ENCODE measurements around the gene NOL8.

Gene NOL8

GRCh38 chr9:92345582-92345981 lies 20.4 kb upstream of the NOL8 start:
- ChIA-PET POLR2A (no interaction called here), CTCF (no interaction called here)
- H3K9me3 ChIP-seq (ENCODE audit: control insufficient read depth, insufficient read depth, low read depth, low read length), result no peaks in the 10 kb centered on the region
- peaks cover 0 to 25% of the 10 kb centered on the region in 2 experiments for H3K36me3 ChIP-seq (ENCODE audit: control insufficient read depth in 2 of 2, insufficient read depth in 1 of 2, low read length in 2 of 2)
- H3K27ac ChIP-seq (ENCODE audit: extremely low read depth, low read depth, low read length), result no peak overlapping the region
- TF ChIP-seq ZNF175 (tag by site-specific recombination; IDR thresholded peaks at IDR 0.05) (no peak), KLF17 (tag by site-specific recombination; IDR thresholded peaks at IDR 0.05) (no peak), SP7 (tag by site-specific recombination; IDR thresholded peaks at IDR 0.05) (no peak)
- no peaks in the 10 kb centered on the region for H3K4me1 ChIP-seq (ENCODE audit: control insufficient read depth, insufficient read depth, low read length)
- no peak overlapping the region for H3K4me3 ChIP-seq (ENCODE audit: low read depth, low read length)

GRCh38 chr9:92342825-92343488 lies 17.8 kb upstream of the NOL8 start:
- H3K27ac ChIP-seq (ENCODE audit: extremely low read depth, low read depth, low read length), result no peak overlapping the region
- CTCF ChIA-PET, result interaction anchor here (0.6 to 1.5 kb wide), 4 partner anchors 17 to 448 kb away, joined by 3 to 4 read pairs (median 4); partner anchors contain the start of gene CENPP
- no peaks in the 10 kb centered on the region for H3K9me3 ChIP-seq (ENCODE audit: control insufficient read depth, insufficient read depth, low read depth, low read length)
- H3K36me3 ChIP-seq (ENCODE audit: control insufficient read depth in 2 of 2, insufficient read depth in 1 of 2, low read length in 2 of 2), result peaks cover 4 to 42% of the 10 kb centered on the region in 2 experiments
- POLR2A ChIA-PET, result no interaction called here
- H3K4me1 ChIP-seq (ENCODE audit: control insufficient read depth, insufficient read depth, low read length), result no peaks in the 10 kb centered on the region
- TF ChIP-seq PBX3 (CRISPR knock-in tag; IDR thresholded peaks at IDR 0.05) (no peak), ZNF747 (tag by site-specific recombination; IDR thresholded peaks at IDR 0.05) (no peak), ZNF140 (tag by site-specific recombination; IDR thresholded peaks at IDR 0.05) (no peak), ZNF26 (tag by site-specific recombination; IDR thresholded peaks at IDR 0.05) (no peak), KLF10 (tag by site-specific recombination; IDR thresholded peaks at IDR 0.05) (no peak), ZBTB21 (tag by site-specific recombination; IDR thresholded peaks at IDR 0.05) (no peak), ZNF785 (tag by site-specific recombination; IDR thresholded peaks at IDR 0.05) (no peak), ZNF19 (tag by site-specific recombination; IDR thresholded peaks at IDR 0.05; ENCODE audit: low read depth) (no peak), ZBTB6 (tag by site-specific recombination; IDR thresholded peaks at IDR 0.05) (no peak), ZNF335 (tag by site-specific recombination; conservative IDR thresholded peaks at IDR 0.05) (no peak)
- no peak overlapping the region for H3K4me3 ChIP-seq (ENCODE audit: low read depth, low read length)

GRCh38 chr9:92341578-92341977 lies 16.4 kb upstream of the NOL8 start:
- TF ChIP-seq ZNF585B (tag by site-specific recombination; IDR thresholded peaks at IDR 0.05), result no peak
- no peak for TF ChIP-seq ZNF791 (tag by site-specific recombination; IDR thresholded peaks at IDR 0.05)
- no peak for TF ChIP-seq ZNF580 (tag by site-specific recombination; IDR thresholded peaks at IDR 0.05)
- no peak for TF ChIP-seq MYNN (tag by site-specific recombination; IDR thresholded peaks at IDR 0.05; ENCODE audit: borderline replicate concordance)
- no peak for TF ChIP-seq ZNF623 (tag by site-specific recombination; IDR thresholded peaks at IDR 0.05)
- TF ChIP-seq ZNF239 (tag by site-specific recombination; IDR thresholded peaks at IDR 0.05), result no peak
- TF ChIP-seq ZSCAN5A (tag by site-specific recombination; IDR thresholded peaks at IDR 0.05), result no peak
- H3K4me3 ChIP-seq (ENCODE audit: low read depth, low read length), result no peak overlapping the region
- POLR2A ChIA-PET, result no interaction called here
- H3K27ac ChIP-seq (ENCODE audit: extremely low read depth, low read depth, low read length), result no peak overlapping the region
- H3K9me3 ChIP-seq (ENCODE audit: control insufficient read depth, insufficient read depth, low read depth, low read length), result no peaks in the 10 kb centered on the region
- CTCF ChIA-PET, result no interaction called here
- H3K4me1 ChIP-seq (ENCODE audit: control insufficient read depth, insufficient read depth, low read length), result no peaks in the 10 kb centered on the region
- H3K36me3 ChIP-seq (ENCODE audit: control insufficient read depth in 2 of 2, insufficient read depth in 1 of 2, low read length in 2 of 2), result peaks cover 5 to 52% of the 10 kb centered on the region in 2 experiments; a peak in 2 of 3 replicates

All from HEK293 (cell line).